Sigmoid colon (tissue), 7 donors: Measurements from ENCODE around the gene ADARB1. TPM values are rescaled to one million over a fixed set of nuclear protein-coding genes. Genes with fewer than 3 reads are reported as not detected.

Experiments
- DNase-seq: peaks from one replicate; pipeline ENCODE4 v3.0.0-alpha.2; 2019
- H3K27ac ChIP-seq, 4 donors: fragments of 200-600 bp; sonication (generic); one replicate each; pipeline ENCODE4 v1.5.1; 2016 to 2019; ENCODE audit warnings: mild to moderate bottlenecking in 1 of 4
- H3K27me3 ChIP-seq, 3 donors: fragments of 200-600 bp; sonication (generic); one replicate each; pipeline ENCODE4 v1.5.1; 2019; ENCODE audit warnings: mild to moderate bottlenecking in 1 of 3
- H3K36me3 ChIP-seq, 4 donors: fragments of 200-600 bp; sonication (generic); one replicate each; pipeline ENCODE4 v1.5.1; 2016 to 2019
- H3K4me1 ChIP-seq, 4 donors: fragments of 200-600 bp; sonication (generic); one replicate each; pipeline ENCODE4 v1.5.1; 2017 to 2019
- H3K4me3 ChIP-seq, 4 donors: fragments of 200-600 bp; sonication (generic); one replicate each; pipeline ENCODE4 v1.5.1; 2017 to 2019; ENCODE audit warnings: mild to moderate bottlenecking in 2 of 4, moderate library complexity in 1 of 4
- H3K9me3 ChIP-seq, 4 donors: fragments of 200-600 bp in 3 of 4; sonication (generic) in 3 of 4; one replicate each; pipeline versions ENCODE4 v1.5.1 to v1.6.1; 2013 to 2019
- EP300 ChIP-seq, 4 donors: sonication (generic); formaldehyde crosslinking; IDR thresholded peaks; one replicate each; pipeline ENCODE4 v1.6.1; 2017; ENCODE audit warnings: antibody characterized with exemption in 4 of 4
- POLR2A ChIP-seq, 2 donors: fragments of 450-650 bp; IDR thresholded peaks; one replicate each; pipeline ENCODE4 v1.6.1; 2016; ENCODE audit warnings: antibody characterized with exemption in 2 of 2, mild to moderate bottlenecking in 2 of 2, moderate library complexity in 2 of 2
- POLR2AphosphoS5 ChIP-seq, 4 donors: sonication (generic); formaldehyde crosslinking; IDR thresholded peaks; one replicate each; pipeline ENCODE4 v1.6.1; 2017; ENCODE audit warnings: antibody characterized with exemption in 4 of 4
- WGBS, 2 donors: extraction: QIAGEN DNeasy Blood & Tissue Kit; methylation state at CpG; one replicate each; pipeline ENCODE4 v1.1.7; 2013; 5-methylcytosine and 5-hydroxymethylcytosine counted together
- intact Hi-C: fragments of 100-400 bp; cut with DNase I; formaldehyde crosslinking; loops from one replicate; pipeline ENCODE4 v1.15.1; 2023
- polyA plus RNA-seq, 3 donors: library from polyadenylated mRNA; stranded (reverse); fragments of 200-250 nt; gene quantifications; one replicate each; pipeline ENCODE4 v1.2.3, GENCODE V29; 2013
- total RNA-seq, 4 donors: library from RNA; depleted of rRNA; stranded (reverse); fragments of >200 nt; gene quantifications; one replicate each; pipeline ENCODE4 v1.1.0, GENCODE V29; 2016
- TF ChIP-seq, protein P1 (sequence below), 4 experiments: fragments of 450-650 bp in 3 of 4; fragments of 200-600 bp in 1 of 4; IDR thresholded peaks; one replicate each; pipeline ENCODE4 v1.5.1; 2016 to 2019; ENCODE audit warnings: antibody characterized with exemption in 4 of 4, mild to moderate bottlenecking in 3 of 4, moderate library complexity in 2 of 4
- donor health status: healthy with polysubstance abuse.
- donor health status: Bipolar disorder and iron deficiency.
- donor health status: healthy.

Gene ADARB1
- total and polyA plus RNA-seq, 7 donors, result 0.92 to 102 (median 41.3) TPM

DNA sequence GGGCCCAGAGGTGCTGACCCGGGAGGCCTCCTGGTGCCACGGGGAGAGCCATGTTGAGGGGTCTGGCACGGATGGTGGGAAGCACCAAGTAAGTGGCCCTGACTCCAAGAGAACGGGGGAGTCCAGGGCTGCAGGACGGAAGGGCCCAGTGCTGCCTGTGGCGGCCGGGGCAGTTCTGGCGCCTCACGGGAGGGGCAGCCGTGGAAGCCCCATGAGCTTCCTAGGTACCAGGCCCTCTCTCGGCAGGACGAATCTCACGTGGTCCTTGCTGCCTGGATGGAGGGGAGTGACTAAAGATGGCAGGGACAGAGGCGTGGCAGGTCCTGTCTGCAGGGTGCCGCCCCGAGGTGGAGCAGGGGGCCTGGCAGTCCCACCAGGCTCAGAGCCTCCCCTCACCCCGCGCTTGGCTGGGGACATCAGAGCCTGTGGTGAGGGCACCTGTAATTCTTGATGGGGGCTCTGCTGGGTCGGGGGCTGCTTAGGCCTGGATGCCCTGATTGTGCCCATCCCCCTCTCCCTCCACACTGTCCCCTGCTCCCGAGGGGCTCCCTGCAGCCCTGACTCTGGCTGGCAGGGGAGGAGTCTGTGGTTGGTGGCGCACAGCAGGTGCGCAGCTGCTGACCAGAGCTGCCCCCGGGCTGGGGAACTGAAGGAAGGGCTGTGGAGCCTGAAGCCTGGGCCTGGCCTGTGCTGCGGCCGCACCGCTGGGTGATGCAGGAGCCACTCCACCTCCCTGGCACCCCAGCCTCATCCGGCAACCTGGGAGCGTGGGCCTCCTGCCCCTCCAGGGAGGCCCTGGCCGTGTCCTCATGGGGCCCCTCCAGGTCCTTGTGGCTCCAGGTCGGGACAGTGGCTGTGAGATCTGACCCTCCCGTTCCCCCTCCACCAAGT lies 181.9 kb downstream of the ADARB1 start:
- WGBS, 2 donors, result 78 to 82% methylated on average over 31 of the region's 31 CpGs
- Histone ChIP-seq H3K27me3 (peaks cover 0 to 38% (median 0%) of the 10 kb centered on the region in 3 donors), H3K27ac (no peak overlapping the region), H3K36me3 (no peaks in the 10 kb centered on the region), H3K4me1 (no peaks in the 10 kb centered on the region), H3K4me3 (no peak overlapping the region), H3K9me3 (no peaks in the 10 kb centered on the region)
- DNase-seq, result no peak
- TF ChIP-seq POLR2A (IDR thresholded peaks at IDR 0.05), result no peak
- TF ChIP-seq POLR2AphosphoS5 (IDR thresholded peaks at IDR 0.05), result no peak
- no peak for TF ChIP-seq EP300 (IDR thresholded peaks at IDR 0.05)
- TF ChIP-seq, protein P1, sequence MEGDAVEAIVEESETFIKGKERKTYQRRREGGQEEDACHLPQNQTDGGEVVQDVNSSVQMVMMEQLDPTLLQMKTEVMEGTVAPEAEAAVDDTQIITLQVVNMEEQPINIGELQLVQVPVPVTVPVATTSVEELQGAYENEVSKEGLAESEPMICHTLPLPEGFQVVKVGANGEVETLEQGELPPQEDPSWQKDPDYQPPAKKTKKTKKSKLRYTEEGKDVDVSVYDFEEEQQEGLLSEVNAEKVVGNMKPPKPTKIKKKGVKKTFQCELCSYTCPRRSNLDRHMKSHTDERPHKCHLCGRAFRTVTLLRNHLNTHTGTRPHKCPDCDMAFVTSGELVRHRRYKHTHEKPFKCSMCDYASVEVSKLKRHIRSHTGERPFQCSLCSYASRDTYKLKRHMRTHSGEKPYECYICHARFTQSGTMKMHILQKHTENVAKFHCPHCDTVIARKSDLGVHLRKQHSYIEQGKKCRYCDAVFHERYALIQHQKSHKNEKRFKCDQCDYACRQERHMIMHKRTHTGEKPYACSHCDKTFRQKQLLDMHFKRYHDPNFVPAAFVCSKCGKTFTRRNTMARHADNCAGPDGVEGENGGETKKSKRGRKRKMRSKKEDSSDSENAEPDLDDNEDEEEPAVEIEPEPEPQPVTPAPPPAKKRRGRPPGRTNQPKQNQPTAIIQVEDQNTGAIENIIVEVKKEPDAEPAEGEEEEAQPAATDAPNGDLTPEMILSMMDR (IDR thresholded peaks at IDR 0.05), result no peak
- intact Hi-C loops, result no loop called here

DNA sequence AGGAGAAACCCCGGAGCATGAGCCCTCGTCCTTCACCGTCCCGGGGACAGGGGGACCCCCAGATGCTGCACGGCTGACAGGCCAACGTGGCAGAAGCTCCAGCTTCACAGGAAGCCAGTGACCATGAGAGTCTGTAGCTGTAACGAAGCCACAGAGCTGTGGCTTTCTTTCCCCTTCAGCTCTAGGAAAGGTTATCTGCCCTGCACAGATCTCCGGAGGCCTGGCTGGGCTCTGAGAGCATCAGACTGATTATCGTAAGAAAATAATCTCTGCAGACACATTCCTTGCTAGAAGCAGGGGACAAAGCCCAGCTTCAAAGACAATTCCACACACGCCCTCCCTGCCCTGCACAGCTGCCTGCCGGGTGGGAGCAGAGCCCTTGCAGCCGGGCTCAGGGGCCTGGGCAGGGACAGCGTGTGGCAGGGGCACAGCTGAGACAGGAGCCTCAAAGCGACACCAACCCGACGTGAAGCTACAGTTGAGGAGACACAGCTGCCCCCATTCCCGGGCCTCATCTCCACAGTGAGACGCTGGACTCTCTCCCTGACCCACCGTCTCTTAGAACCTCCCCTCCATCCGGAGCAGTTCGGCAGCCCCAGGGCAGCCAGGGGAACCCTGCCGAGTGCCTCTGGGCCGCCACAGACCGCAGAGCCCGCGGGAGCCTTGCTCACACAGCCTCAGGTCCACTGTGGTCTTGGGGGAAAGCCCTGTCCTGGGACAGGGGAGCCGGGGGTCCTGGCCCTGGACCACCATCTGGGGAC lies 182.7 kb downstream of the ADARB1 start:
- intact Hi-C loops, result no loop called here
- H3K27me3 ChIP-seq, result peaks cover 0 to 38% (median 0%) of the 10 kb centered on the region in 3 donors

DNA sequence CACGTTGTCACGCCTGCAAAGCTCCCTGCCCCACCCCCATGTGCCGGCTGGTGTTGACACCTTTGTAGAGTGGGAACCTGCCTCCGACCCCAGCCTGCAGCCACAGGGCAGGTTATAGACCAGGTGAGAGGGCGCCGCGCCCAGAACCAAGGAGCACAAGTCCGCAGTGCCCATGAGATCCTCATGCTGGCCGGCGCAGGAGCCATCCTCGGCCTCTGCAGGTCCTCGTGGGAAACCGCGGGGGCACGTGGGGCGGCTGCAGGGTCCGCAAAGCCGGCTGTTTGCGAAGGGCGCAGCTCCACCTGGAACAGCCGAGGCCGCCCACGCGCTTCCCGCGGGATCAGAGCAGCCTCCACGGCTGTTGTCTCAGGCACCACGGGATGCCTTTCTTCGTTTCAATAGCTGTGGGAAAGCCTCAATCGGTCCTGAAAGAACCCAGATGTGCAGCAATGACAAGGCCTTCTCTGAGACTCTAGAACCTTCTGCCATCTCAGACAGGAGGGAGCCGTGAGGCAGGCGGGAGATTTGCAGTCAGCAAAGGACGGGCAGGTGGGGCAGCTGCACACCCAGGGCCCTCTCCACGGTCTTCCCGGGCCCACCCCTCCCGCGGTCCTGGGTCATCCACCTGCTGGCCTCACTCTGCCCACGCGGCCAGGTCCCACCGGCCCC lies 183.4 kb downstream of the ADARB1 start:
- H3K27ac ChIP-seq, result no peak overlapping the region
- intact Hi-C loops, result no loop called here
- WGBS, 2 donors, result 44 to 80% methylated on average over 40 of the region's 40 CpGs
- H3K9me3 ChIP-seq, result no peaks in the 10 kb centered on the region
- H3K36me3 ChIP-seq, result no peaks in the 10 kb centered on the region
- no peak overlapping the region for H3K4me3 ChIP-seq
- no peak for DNase-seq
- no peak for TF ChIP-seq POLR2A (IDR thresholded peaks at IDR 0.05)
- no peak for TF ChIP-seq EP300 (IDR thresholded peaks at IDR 0.05)
- no peak for TF ChIP-seq POLR2AphosphoS5 (IDR thresholded peaks at IDR 0.05)
- TF ChIP-seq, protein P1 (IDR thresholded peaks at IDR 0.05), result no peak
- H3K4me1 ChIP-seq, result no peaks in the 10 kb centered on the region
- H3K27me3 ChIP-seq, result peaks cover 0 to 38% (median 0%) of the 10 kb centered on the region in 3 donors

More for the DNA sequence above, 182.7 kb downstream of the ADARB1 start:
- H3K9me3 ChIP-seq, result no peaks in the 10 kb centered on the region
- no peak for DNase-seq
- H3K36me3 ChIP-seq, result no peaks in the 10 kb centered on the region
- no peaks in the 10 kb centered on the region for H3K4me1 ChIP-seq
- H3K4me3 ChIP-seq, result no peak overlapping the region
- no peak for TF ChIP-seq EP300 (IDR thresholded peaks at IDR 0.05)
- no peak for TF ChIP-seq POLR2A (IDR thresholded peaks at IDR 0.05)
- H3K27ac ChIP-seq, result no peak overlapping the region
- 53 to 64% methylated on average over 27 of the region's 27 CpGs for WGBS, 2 donors

DNA sequence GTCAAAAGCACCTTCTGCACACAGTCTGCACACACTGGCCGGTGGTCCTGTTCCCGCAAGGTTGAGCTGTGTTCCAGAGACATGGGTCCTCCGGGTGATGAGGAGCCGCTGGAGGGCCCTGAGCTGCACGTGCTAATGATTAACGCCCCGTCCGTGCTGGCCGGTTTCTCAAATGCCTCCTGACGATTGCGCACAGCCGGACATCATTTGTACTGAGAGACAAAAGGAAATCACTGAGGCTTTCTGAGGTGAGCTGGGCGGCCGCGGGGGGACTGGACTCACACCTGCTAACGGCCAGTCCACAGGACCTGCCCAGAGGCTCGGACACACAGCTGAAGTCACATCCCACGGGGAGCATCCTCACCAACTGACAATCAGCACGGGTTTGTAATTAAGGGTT lies 184.1 kb downstream of the ADARB1 start:
- intact Hi-C loops, result no loop called here
- Histone ChIP-seq H3K27ac (no peak overlapping the region), H3K36me3 (peaks cover 2 to 6% (median 4%) of the 10 kb centered on the region in 4 donors), H3K9me3 (no peaks in the 10 kb centered on the region), H3K4me1 (no peaks in the 10 kb centered on the region), H3K27me3 (peaks cover 0 to 38% (median 0%) of the 10 kb centered on the region in 3 donors), H3K4me3 (no peak overlapping the region)
- 30 to 74% methylated on average over 19 of the region's 19 CpGs for WGBS, 2 donors
- TF ChIP-seq POLR2AphosphoS5 (IDR thresholded peaks at IDR 0.05) (no peak), EP300 (IDR thresholded peaks at IDR 0.05) (no peak), POLR2A (IDR thresholded peaks at IDR 0.05) (no peak)
- TF ChIP-seq, protein P1 (IDR thresholded peaks at IDR 0.05), result no peak
- DNase-seq, result no peak
